IMR-90 (cell line): ENCODE results near the gene DOK6.

Experiments used
- BHLHE40 ChIP-seq: fragments of 150-350 bp; IDR thresholded peaks from 2 replicates; pipeline ENCODE4 v1.6.1; 2016; ENCODE audit warnings: mild to moderate bottlenecking, low read depth, low read length
- CEBPB ChIP-seq: IDR thresholded peaks from 2 replicates; pipeline ENCODE4 v1.6.1; 2012; ENCODE audit warnings: low read depth, low read length, improper control_type of control experiment
- FOS ChIP-seq: fragments of 150-350 bp; IDR thresholded peaks from 2 replicates; pipeline ENCODE4 v1.6.1; 2016; ENCODE audit warnings: low read depth, low read length
- MAFK ChIP-seq: IDR thresholded peaks from 2 replicates; pipeline ENCODE4 v1.6.1; 2012; ENCODE audit warnings: low read depth, low read length, improper control_type of control experiment
- MXI1 ChIP-seq: IDR thresholded peaks from 2 replicates; pipeline ENCODE4 v1.6.1; 2012; ENCODE audit warnings: low read depth, mild to moderate bottlenecking, low read length, moderate library complexity, borderline replicate concordance
- POLR2A ChIP-seq: IDR thresholded peaks from 2 replicates; pipeline ENCODE4 v1.6.1; 2012; ENCODE audit warnings: mild to moderate bottlenecking, low read depth, low read length
- RAD21 ChIP-seq: IDR thresholded peaks from 2 replicates; pipeline ENCODE4 v1.6.1; 2012; ENCODE audit warnings: low read length, improper control_type of control experiment
- RCOR1 ChIP-seq: IDR thresholded peaks from 2 replicates; pipeline ENCODE4 v1.6.1; 2012; ENCODE audit warnings: mild to moderate bottlenecking, low read length, improper control_type of control experiment; ENCODE audit not compliant: insufficient replicate concordance
- RFX5 ChIP-seq: IDR thresholded peaks from 2 replicates; pipeline ENCODE4 v1.8.0; 2012; ENCODE audit warnings: low read depth, mild to moderate bottlenecking, low read length, moderate library complexity
- SMC3 ChIP-seq: fragments of 150-350 bp; IDR thresholded peaks from 2 replicates; pipeline ENCODE4 v1.6.1; 2016; ENCODE audit warnings: low read depth, mild to moderate bottlenecking, antibody characterized with exemption, low read length, moderate library complexity
- TF ChIP-seq, protein P1 (sequence below): conservative IDR thresholded peaks from 2 replicates; pipeline ENCODE4 v1.5.1; 2012; ENCODE audit warnings: mild to moderate bottlenecking, low read depth, low read length, improper control_type of control experiment
- TF ChIP-seq, protein P2 (sequence below): fragments of 150-350 bp; IDR thresholded peaks from 2 replicates; pipeline ENCODE4 v1.6.1; 2017; ENCODE audit warnings: mild to moderate bottlenecking, antibody characterized with exemption, low read length, low read depth
- TF ChIP-seq, protein P3 (sequence below): fragments of 150-350 bp; IDR thresholded peaks from 2 replicates; pipeline ENCODE4 v1.6.1; 2016; ENCODE audit warnings: low read depth, mild to moderate bottlenecking, low read length, moderate library complexity, borderline replicate concordance

DNA sequence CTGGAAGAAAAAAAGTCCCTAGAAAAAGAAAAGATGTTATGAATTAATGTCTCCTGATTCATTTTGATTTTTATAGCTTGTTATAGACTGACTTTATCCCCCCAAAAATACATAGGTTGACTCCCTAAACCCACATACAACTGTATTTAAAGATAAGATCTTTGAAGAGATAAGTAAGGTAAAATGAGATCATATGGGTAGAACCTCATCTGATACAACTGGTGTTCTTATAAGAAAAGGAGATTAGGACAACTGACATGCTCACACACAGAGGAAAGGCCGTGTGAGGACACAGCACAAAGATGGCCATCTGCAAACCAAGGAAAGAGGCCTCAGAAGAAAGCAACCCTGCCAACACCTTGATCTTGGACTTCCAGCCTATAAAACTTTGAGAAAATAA, 429.5 kb downstream of the DOK6 start:
- no peak for TF ChIP-seq MXI1
- no peak for TF ChIP-seq CEBPB
- TF ChIP-seq, protein P1, sequence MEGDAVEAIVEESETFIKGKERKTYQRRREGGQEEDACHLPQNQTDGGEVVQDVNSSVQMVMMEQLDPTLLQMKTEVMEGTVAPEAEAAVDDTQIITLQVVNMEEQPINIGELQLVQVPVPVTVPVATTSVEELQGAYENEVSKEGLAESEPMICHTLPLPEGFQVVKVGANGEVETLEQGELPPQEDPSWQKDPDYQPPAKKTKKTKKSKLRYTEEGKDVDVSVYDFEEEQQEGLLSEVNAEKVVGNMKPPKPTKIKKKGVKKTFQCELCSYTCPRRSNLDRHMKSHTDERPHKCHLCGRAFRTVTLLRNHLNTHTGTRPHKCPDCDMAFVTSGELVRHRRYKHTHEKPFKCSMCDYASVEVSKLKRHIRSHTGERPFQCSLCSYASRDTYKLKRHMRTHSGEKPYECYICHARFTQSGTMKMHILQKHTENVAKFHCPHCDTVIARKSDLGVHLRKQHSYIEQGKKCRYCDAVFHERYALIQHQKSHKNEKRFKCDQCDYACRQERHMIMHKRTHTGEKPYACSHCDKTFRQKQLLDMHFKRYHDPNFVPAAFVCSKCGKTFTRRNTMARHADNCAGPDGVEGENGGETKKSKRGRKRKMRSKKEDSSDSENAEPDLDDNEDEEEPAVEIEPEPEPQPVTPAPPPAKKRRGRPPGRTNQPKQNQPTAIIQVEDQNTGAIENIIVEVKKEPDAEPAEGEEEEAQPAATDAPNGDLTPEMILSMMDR, result no peak
- TF ChIP-seq POLR2A, result no peak
- TF ChIP-seq MAFK, result no peak
- no peak for TF ChIP-seq RFX5
- no peak for TF ChIP-seq SMC3
- no peak for TF ChIP-seq BHLHE40
- no peak for TF ChIP-seq FOS
- no peak for TF ChIP-seq RAD21
- TF ChIP-seq, protein P2, sequence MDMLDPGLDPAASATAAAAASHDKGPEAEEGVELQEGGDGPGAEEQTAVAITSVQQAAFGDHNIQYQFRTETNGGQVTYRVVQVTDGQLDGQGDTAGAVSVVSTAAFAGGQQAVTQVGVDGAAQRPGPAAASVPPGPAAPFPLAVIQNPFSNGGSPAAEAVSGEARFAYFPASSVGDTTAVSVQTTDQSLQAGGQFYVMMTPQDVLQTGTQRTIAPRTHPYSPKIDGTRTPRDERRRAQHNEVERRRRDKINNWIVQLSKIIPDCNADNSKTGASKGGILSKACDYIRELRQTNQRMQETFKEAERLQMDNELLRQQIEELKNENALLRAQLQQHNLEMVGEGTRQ, result no peak
- TF ChIP-seq, protein P3, sequence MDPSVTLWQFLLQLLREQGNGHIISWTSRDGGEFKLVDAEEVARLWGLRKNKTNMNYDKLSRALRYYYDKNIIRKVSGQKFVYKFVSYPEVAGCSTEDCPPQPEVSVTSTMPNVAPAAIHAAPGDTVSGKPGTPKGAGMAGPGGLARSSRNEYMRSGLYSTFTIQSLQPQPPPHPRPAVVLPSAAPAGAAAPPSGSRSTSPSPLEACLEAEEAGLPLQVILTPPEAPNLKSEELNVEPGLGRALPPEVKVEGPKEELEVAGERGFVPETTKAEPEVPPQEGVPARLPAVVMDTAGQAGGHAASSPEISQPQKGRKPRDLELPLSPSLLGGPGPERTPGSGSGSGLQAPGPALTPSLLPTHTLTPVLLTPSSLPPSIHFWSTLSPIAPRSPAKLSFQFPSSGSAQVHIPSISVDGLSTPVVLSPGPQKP, result no peak
- TF ChIP-seq RCOR1, result no peak
